ENCODE results near the gene CLEC5A.
"Not testable (repeated sequence)": the region's sequence is repeated elsewhere in the genome, so short reads cannot be mapped to it uniquely, and the experiment has no call there.

CLEC5A gene

DNA sequence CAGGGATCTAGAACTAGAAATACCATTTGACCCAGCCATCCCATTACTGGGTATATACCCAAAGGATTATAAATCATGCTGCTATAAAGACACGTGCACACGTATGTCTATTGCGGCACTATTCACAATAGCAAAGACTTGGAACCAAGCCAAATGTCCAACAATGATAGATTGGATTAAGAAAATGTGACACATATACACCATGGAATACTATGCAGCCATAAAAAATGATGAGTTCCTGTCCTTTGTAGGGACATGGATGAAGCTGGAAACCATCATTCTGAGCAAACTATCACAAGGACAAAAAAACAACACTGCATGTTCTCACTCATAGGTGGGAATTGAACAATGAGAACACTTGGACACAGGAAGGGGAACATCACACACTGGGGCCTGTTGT, 47.4 kb downstream of the CLEC5A start:
- not testable (repeated sequence) for H2BK15ac ChIP-seq (replicated peaks; ENCODE audit: low read depth)

DNA sequence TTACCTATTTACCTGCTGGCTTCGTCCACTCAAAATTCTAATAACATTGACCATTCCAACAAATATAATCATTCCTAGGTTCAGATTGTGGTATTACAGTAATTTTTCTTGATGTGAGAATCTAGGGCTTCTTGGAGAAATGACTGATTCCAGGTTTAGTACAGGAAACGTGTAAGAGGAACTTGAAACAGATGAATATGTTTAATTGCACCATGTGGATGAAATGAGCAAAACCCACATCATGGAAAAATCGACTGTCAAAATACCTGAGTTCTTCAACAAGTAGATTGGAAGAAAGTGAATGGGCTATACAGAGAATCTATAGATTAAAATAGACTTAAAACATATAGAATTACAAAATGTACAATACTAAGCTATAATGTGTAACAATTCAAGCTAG, 55.4 kb downstream of the CLEC5A start:
- H4K8ac ChIP-seq (ENCODE audit: low read depth, low read length), result no peak overlapping the region
- no peaks in the 10 kb centered on the region for H3K4me1 ChIP-seq (ENCODE audit: control insufficient read depth, low read depth, low read length)
- H2AK5ac ChIP-seq (ENCODE audit: low read length), result no peak overlapping the region
- DNase-seq, result no peak
- no peaks in the 10 kb centered on the region for H3K79me1 ChIP-seq (ENCODE audit: low read length)
- H2BK120ac ChIP-seq (ENCODE audit: low read depth, low read length), result no peak overlapping the region
- WGBS (ENCODE audit: extremely low coverage, insufficient coverage, low lambda C conversion rate), result no CpG with 5 or more reads among the region's 3 CpGs
- H3K4ac ChIP-seq (ENCODE audit: low read depth, low read length), result no peak overlapping the region
- no peaks in the 10 kb centered on the region for H3K36me3 ChIP-seq (ENCODE audit: control insufficient read depth, insufficient read depth, low read length)
- H3K18ac ChIP-seq (ENCODE audit: low read length), result no peak overlapping the region
- no peak overlapping the region for H3K9ac ChIP-seq (ENCODE audit: low read length)
- no peak overlapping the region for H3K4me3 ChIP-seq (ENCODE audit: low read length)
- H3K27ac ChIP-seq (ENCODE audit: low read depth, low read length), result no peak overlapping the region
- H3K79me2 ChIP-seq (ENCODE audit: control insufficient read depth, insufficient read depth, low read length), result no peaks in the 10 kb centered on the region
- no peak overlapping the region for H3K56ac ChIP-seq (ENCODE audit: low read length)
- H4K5ac ChIP-seq (ENCODE audit: low read length), result no peak overlapping the region
- H3K27me3 ChIP-seq (ENCODE audit: insufficient read depth, low read length, poor library complexity), result no peaks in the 10 kb centered on the region
- H2BK15ac ChIP-seq (replicated peaks; ENCODE audit: low read depth), result no peak overlapping the region
- H3K4me2 ChIP-seq (ENCODE audit: low read length), result no peak overlapping the region
- no peak overlapping the region for H3K23ac ChIP-seq (ENCODE audit: low read length)
- no peak overlapping the region for H2BK5ac ChIP-seq (ENCODE audit: low read length)

More for the DNA sequence above, 47.4 kb downstream of the CLEC5A start:
- H3K18ac ChIP-seq (ENCODE audit: low read length); H3K9ac ChIP-seq (ENCODE audit: low read length); H3K56ac ChIP-seq (ENCODE audit: low read length); H3K23ac ChIP-seq (ENCODE audit: low read length); H3K27me3 ChIP-seq (ENCODE audit: insufficient read depth, low read length, poor library complexity); H3K79me1 ChIP-seq (ENCODE audit: low read length); H3K4me2 ChIP-seq (ENCODE audit: low read length); H4K8ac ChIP-seq (ENCODE audit: low read depth, low read length); H3K4me1 ChIP-seq (ENCODE audit: control insufficient read depth, low read depth, low read length); H3K4me3 ChIP-seq (ENCODE audit: low read length); DNase-seq; H3K27ac ChIP-seq (ENCODE audit: low read depth, low read length); H4K5ac ChIP-seq (ENCODE audit: low read length); H2BK120ac ChIP-seq (ENCODE audit: low read depth, low read length); H3K36me3 ChIP-seq (ENCODE audit: control insufficient read depth, insufficient read depth, low read length); H3K4ac ChIP-seq (ENCODE audit: low read depth, low read length); H2AK5ac ChIP-seq (ENCODE audit: low read length); H2BK5ac ChIP-seq (ENCODE audit: low read length); H3K79me2 ChIP-seq (ENCODE audit: control insufficient read depth, insufficient read depth, low read length): not testable (repeated sequence)
- WGBS (ENCODE audit: extremely low coverage, insufficient coverage, low lambda C conversion rate), result no CpG with 5 or more reads among the region's 3 CpGs

DNA sequence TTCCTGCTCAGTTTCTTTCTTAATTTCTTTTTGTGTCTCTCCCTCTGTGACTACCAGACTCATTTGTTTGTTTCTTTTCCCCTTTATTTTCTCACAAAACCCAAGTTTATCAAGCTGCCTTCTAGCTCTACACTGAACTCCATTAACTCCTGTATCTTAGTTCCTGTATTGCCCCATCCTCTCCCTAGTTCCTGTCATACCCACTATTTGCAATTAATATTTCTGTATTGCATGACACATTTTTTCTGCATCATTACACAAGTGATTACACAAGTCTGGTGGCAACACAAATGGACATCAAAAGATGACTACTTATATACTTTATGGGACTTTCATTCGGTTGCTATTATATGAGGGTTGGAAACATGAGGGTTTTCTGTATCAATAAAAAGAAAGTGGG, 57.5 kb downstream of the CLEC5A start:
- Histone ChIP-seq H3K4me3 (ENCODE audit: low read length) (no peak overlapping the region), H2AK5ac (ENCODE audit: low read length) (no peak overlapping the region), H4K8ac (ENCODE audit: low read depth, low read length) (no peak overlapping the region), H3K23ac (ENCODE audit: low read length) (no peak overlapping the region), H3K36me3 (ENCODE audit: control insufficient read depth, insufficient read depth, low read length) (no peaks in the 10 kb centered on the region), H3K27me3 (ENCODE audit: insufficient read depth, low read length, poor library complexity) (no peaks in the 10 kb centered on the region), H3K79me1 (ENCODE audit: low read length) (no peaks in the 10 kb centered on the region), H3K9ac (ENCODE audit: low read length) (no peak overlapping the region), H3K27ac (ENCODE audit: low read depth, low read length) (no peak overlapping the region), H3K56ac (ENCODE audit: low read length) (no peak overlapping the region), H3K4ac (ENCODE audit: low read depth, low read length) (no peak overlapping the region), H2BK120ac (ENCODE audit: low read depth, low read length) (no peak overlapping the region), H2BK5ac (ENCODE audit: low read length) (no peak overlapping the region), H3K79me2 (ENCODE audit: control insufficient read depth, insufficient read depth, low read length) (no peaks in the 10 kb centered on the region), H3K4me1 (ENCODE audit: control insufficient read depth, low read depth, low read length) (no peaks in the 10 kb centered on the region), H3K18ac (ENCODE audit: low read length) (no peak overlapping the region), H3K4me2 (ENCODE audit: low read length) (no peak overlapping the region), H2BK15ac (replicated peaks; ENCODE audit: low read depth) (no peak overlapping the region), H4K5ac (ENCODE audit: low read length) (no peak overlapping the region)
- DNase-seq, result no peak
- no CpG with 5 or more reads among the region's 1 CpG for WGBS (ENCODE audit: extremely low coverage, insufficient coverage, low lambda C conversion rate)

DNA sequence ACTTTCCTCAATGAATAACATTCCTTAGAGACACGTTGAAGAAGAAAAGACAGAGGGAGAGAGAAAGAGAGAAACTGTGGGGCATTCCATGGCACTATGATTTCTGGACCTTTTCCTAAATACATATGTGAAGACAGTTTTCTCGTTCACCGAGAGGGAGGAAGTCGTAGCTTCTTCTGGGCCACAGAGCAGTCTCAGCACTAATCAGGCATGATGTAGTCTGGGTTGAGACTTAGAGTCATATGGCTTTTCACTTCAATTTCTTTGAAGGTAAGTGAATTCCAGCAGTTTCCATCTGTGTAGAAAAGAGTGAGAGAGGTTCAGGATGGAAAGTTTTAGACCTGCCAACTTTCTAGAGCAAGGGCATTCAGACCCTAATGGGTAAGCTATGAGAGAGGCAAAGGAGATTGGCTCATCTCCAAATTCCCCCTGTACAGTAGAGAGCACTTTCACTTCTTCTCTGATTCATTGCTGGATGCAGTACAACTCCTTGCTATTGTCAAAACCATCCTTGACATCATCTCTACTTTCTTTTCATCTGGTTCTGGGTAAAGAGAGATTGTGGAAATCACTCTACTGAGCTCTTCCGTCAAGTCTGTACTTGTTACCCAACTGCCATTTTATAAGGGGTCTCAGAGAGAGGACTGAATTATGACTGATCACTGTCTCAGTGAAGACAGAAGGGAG, 62.1 kb downstream of the CLEC5A start:
- H2BK15ac ChIP-seq (replicated peaks; ENCODE audit: low read depth), result no peak overlapping the region
- no peak for DNase-seq
- H3K4me2 ChIP-seq (ENCODE audit: low read length), result no peak overlapping the region
- no CpG with 5 or more reads among the region's 5 CpGs for WGBS (ENCODE audit: extremely low coverage, insufficient coverage, low lambda C conversion rate)
- no peak overlapping the region for H2AK5ac ChIP-seq (ENCODE audit: low read length)
- no peaks in the 10 kb centered on the region for H3K4me1 ChIP-seq (ENCODE audit: control insufficient read depth, low read depth, low read length)
- H3K56ac ChIP-seq (ENCODE audit: low read length), result no peak overlapping the region
- no peak overlapping the region for H3K4ac ChIP-seq (ENCODE audit: low read depth, low read length)
- H4K5ac ChIP-seq (ENCODE audit: low read length), result no peak overlapping the region
- no peak overlapping the region for H3K4me3 ChIP-seq (ENCODE audit: low read length)
- no peaks in the 10 kb centered on the region for H3K79me1 ChIP-seq (ENCODE audit: low read length)
- H3K18ac ChIP-seq (ENCODE audit: low read length), result no peak overlapping the region
- no peak overlapping the region for H3K27ac ChIP-seq (ENCODE audit: low read depth, low read length)
- H3K27me3 ChIP-seq (ENCODE audit: insufficient read depth, low read length, poor library complexity), result no peaks in the 10 kb centered on the region
- no peaks in the 10 kb centered on the region for H3K36me3 ChIP-seq (ENCODE audit: control insufficient read depth, insufficient read depth, low read length)
- H3K79me2 ChIP-seq (ENCODE audit: control insufficient read depth, insufficient read depth, low read length), result no peaks in the 10 kb centered on the region
- H3K9ac ChIP-seq (ENCODE audit: low read length), result no peak overlapping the region
- no peak overlapping the region for H2BK5ac ChIP-seq (ENCODE audit: low read length)
- H3K23ac ChIP-seq (ENCODE audit: low read length), result no peak overlapping the region
- H2BK120ac ChIP-seq (ENCODE audit: low read depth, low read length), result no peak overlapping the region
- H4K8ac ChIP-seq (ENCODE audit: low read depth, low read length), result no peak overlapping the region

- no peak overlapping the region for H4K5ac ChIP-seq (ENCODE audit: low read length)
- no peak overlapping the region for H3K56ac ChIP-seq (ENCODE audit: low read length)
- no peak overlapping the region for H2BK15ac ChIP-seq (replicated peaks; ENCODE audit: low read depth)
- H3K36me3 ChIP-seq (ENCODE audit: control insufficient read depth, insufficient read depth, low read length), result no peaks in the 10 kb centered on the region
- H3K4me3 ChIP-seq (ENCODE audit: low read length), result no peak overlapping the region
- DNase-seq, result no peak
- H2BK5ac ChIP-seq (ENCODE audit: low read length), result no peak overlapping the region
- no peak overlapping the region for H3K23ac ChIP-seq (ENCODE audit: low read length)
- no peaks in the 10 kb centered on the region for H3K27me3 ChIP-seq (ENCODE audit: insufficient read depth, low read length, poor library complexity)
- H3K79me1 ChIP-seq (ENCODE audit: low read length), result no peaks in the 10 kb centered on the region
- no peak overlapping the region for H3K4me2 ChIP-seq (ENCODE audit: low read length)
- no peak overlapping the region for H3K4ac ChIP-seq (ENCODE audit: low read depth, low read length)
- H2AK5ac ChIP-seq (ENCODE audit: low read length), result no peak overlapping the region
- no peak overlapping the region for H3K18ac ChIP-seq (ENCODE audit: low read length)
- no peak overlapping the region for H4K8ac ChIP-seq (ENCODE audit: low read depth, low read length)
- no peak overlapping the region for H3K9ac ChIP-seq (ENCODE audit: low read length)
- H3K79me2 ChIP-seq (ENCODE audit: control insufficient read depth, insufficient read depth, low read length), result no peaks in the 10 kb centered on the region
- H3K27ac ChIP-seq (ENCODE audit: low read depth, low read length), result no peak overlapping the region
- no peaks in the 10 kb centered on the region for H3K4me1 ChIP-seq (ENCODE audit: control insufficient read depth, low read depth, low read length)
- no peak overlapping the region for H2BK120ac ChIP-seq (ENCODE audit: low read depth, low read length)
- WGBS (ENCODE audit: extremely low coverage, insufficient coverage, low lambda C conversion rate), result no CpG with 5 or more reads among the region's 5 CpGs
Observed at GRCh38 chr7:141880960-141881359, 65.8 kb downstream of the CLEC5A start.

DNA sequence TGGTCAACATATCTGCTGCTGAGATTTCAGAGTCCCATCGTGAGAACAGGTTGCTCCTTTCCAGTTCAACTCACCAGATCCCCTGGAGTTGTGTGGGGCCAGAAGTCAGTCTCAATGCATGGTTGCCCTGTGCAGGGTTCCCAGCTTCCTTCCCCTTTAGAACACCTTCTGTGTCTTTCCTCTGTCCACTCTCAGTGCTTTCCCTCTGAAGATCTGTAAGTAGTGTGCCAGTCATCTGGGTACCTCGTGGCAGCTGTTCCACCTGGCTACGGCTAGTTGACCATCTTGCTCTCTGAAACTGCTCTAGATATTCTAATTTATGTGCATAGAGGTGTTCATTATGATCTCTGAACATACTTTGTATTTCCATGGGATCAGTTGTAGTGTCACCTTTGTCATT, 69.4 kb downstream of the CLEC5A start:
- no CpG with 5 or more reads among the region's 3 CpGs for WGBS (ENCODE audit: extremely low coverage, insufficient coverage, low lambda C conversion rate)
- H3K9ac ChIP-seq (ENCODE audit: low read length), result no peak overlapping the region
- no peaks in the 10 kb centered on the region for H3K27me3 ChIP-seq (ENCODE audit: insufficient read depth, low read length, poor library complexity)
- H2AK5ac ChIP-seq (ENCODE audit: low read length), result no peak overlapping the region
- no peak overlapping the region for H2BK15ac ChIP-seq (replicated peaks; ENCODE audit: low read depth)
- no peak overlapping the region for H3K18ac ChIP-seq (ENCODE audit: low read length)
- H3K4me1 ChIP-seq (ENCODE audit: control insufficient read depth, low read depth, low read length), result no peaks in the 10 kb centered on the region
- H3K27ac ChIP-seq (ENCODE audit: low read depth, low read length), result no peak overlapping the region
- no peak overlapping the region for H2BK120ac ChIP-seq (ENCODE audit: low read depth, low read length)
- no peak overlapping the region for H3K4me2 ChIP-seq (ENCODE audit: low read length)
- H3K23ac ChIP-seq (ENCODE audit: low read length), result no peak overlapping the region
- H3K79me2 ChIP-seq (ENCODE audit: control insufficient read depth, insufficient read depth, low read length), result no peaks in the 10 kb centered on the region
- H3K79me1 ChIP-seq (ENCODE audit: low read length), result no peaks in the 10 kb centered on the region
- no peak overlapping the region for H3K4ac ChIP-seq (ENCODE audit: low read depth, low read length)
- DNase-seq, result no peak
- no peak overlapping the region for H4K5ac ChIP-seq (ENCODE audit: low read length)
- no peak overlapping the region for H3K56ac ChIP-seq (ENCODE audit: low read length)
- H3K36me3 ChIP-seq (ENCODE audit: control insufficient read depth, insufficient read depth, low read length), result no peaks in the 10 kb centered on the region
- H4K8ac ChIP-seq (ENCODE audit: low read depth, low read length), result no peak overlapping the region
- no peak overlapping the region for H3K4me3 ChIP-seq (ENCODE audit: low read length)
- no peak overlapping the region for H2BK5ac ChIP-seq (ENCODE audit: low read length)

Data from mesendoderm (in vitro differentiated cells).